Liver (tissue), 9 donors: Measurements from ENCODE around the gene ST3GAL4. TPM values are rescaled to one million over a fixed set of nuclear protein-coding genes. Genes with fewer than 3 reads are reported as not detected.

ENCODE experiments used
- DNase-seq: peaks from one replicate; pipeline ENCODE4 v3.0.0-alpha.2; 2017; ENCODE audit warnings: low spot score
- H3K27ac ChIP-seq, 2 donors: one replicate each; pipeline ENCODE4 v1.7.0; 2013; ENCODE audit warnings: inconsistent platforms in 2 of 2, low read length in 2 of 2, control low read depth in 1 of 2, low read depth in 1 of 2, mild to moderate bottlenecking in 1 of 2
- H3K27me3 ChIP-seq, 4 donors: one replicate each; pipeline versions ENCODE4 v1.6.1 to v1.7.0; 2013; ENCODE audit warnings: low read length in 3 of 4, inconsistent platforms in 1 of 4, mild to moderate bottlenecking in 1 of 4, moderate library complexity in 1 of 4; ENCODE audit not compliant: control insufficient read depth in 4 of 4, insufficient read depth in 4 of 4
- H3K36me3 ChIP-seq, 4 donors: one replicate each; pipeline versions ENCODE4 v1.6.1 to v1.7.0; 2013; ENCODE audit warnings: low read length in 3 of 4, mild to moderate bottlenecking in 3 of 4, low read depth in 1 of 4, moderate library complexity in 1 of 4; ENCODE audit not compliant: control insufficient read depth in 4 of 4, insufficient read depth in 3 of 4
- H3K4me1 ChIP-seq, 4 donors: one replicate each; pipeline versions ENCODE4 v1.6.1 to v1.7.0; 2013; ENCODE audit warnings: low read length in 3 of 4, mild to moderate bottlenecking in 3 of 4, moderate library complexity in 1 of 4; ENCODE audit not compliant: control insufficient read depth in 4 of 4, insufficient read depth in 4 of 4
- H3K4me3 ChIP-seq, 3 donors: one replicate each; pipeline versions ENCODE4 v1.6.1 to v1.7.0; 2013; ENCODE audit warnings: low read length in 3 of 3, control low read depth in 1 of 3, low read depth in 1 of 3, mild to moderate bottlenecking in 1 of 3
- H3K9ac ChIP-seq, 2 donors: one replicate each; pipeline ENCODE4 v1.7.0; 2013; ENCODE audit warnings: low read length in 2 of 2, mild to moderate bottlenecking in 2 of 2, moderate library complexity in 2 of 2, control low read depth in 1 of 2, low read depth in 1 of 2
- H3K9me3 ChIP-seq, 4 donors: one replicate each; pipeline versions ENCODE4 v1.6.1 to v1.7.0; 2013; ENCODE audit warnings: low read length in 3 of 4; ENCODE audit not compliant: control insufficient read depth in 4 of 4
- CTCF ChIP-seq: fragments of 150-350 bp; IDR thresholded peaks from 2 replicates; pipeline ENCODE4 v1.5.1; 2017; ENCODE audit warnings: improper control_type of control experiment, low read depth, low read length; ENCODE audit not compliant: missing input control
- EGR1 ChIP-seq, 2 donors: IDR thresholded peaks; 2 replicates each; pipeline ENCODE4 v1.6.1; 2016 to 2018; ENCODE audit warnings: antibody characterized with exemption in 2 of 2, low read depth in 2 of 2
- FOXA1 ChIP-seq: IDR thresholded peaks from 2 replicates; pipeline ENCODE4 v1.6.1; 2016; ENCODE audit warnings: antibody characterized with exemption
- FOXA2 ChIP-seq: IDR thresholded peaks from 2 replicates; pipeline ENCODE4 v1.6.1; 2016; ENCODE audit warnings: antibody characterized with exemption
- MAX ChIP-seq: IDR thresholded peaks from 2 replicates; pipeline ENCODE4 v1.6.1; 2016; ENCODE audit warnings: antibody characterized with exemption
- NR2F2 ChIP-seq: IDR thresholded peaks from 2 replicates; pipeline ENCODE4 v1.6.1; 2016; ENCODE audit warnings: antibody characterized with exemption
- RAD21 ChIP-seq, 2 donors: IDR thresholded peaks; 2 replicates each; pipeline ENCODE4 v1.6.1; 2016; ENCODE audit warnings: antibody characterized with exemption in 2 of 2, mild to moderate bottlenecking in 2 of 2
- RXRA ChIP-seq, 2 donors: IDR thresholded peaks; 2 replicates each; pipeline ENCODE4 v1.6.1; 2017 to 2018; ENCODE audit warnings: antibody characterized with exemption in 2 of 2, mild to moderate bottlenecking in 1 of 2
- SP1 ChIP-seq: IDR thresholded peaks from 2 replicates; pipeline ENCODE4 v1.6.1; 2018; ENCODE audit warnings: antibody characterized with exemption, mild to moderate bottlenecking
- TAF1 ChIP-seq: conservative IDR thresholded peaks from 2 replicates; pipeline ENCODE4 v1.6.1; 2016; ENCODE audit warnings: antibody characterized with exemption, mild to moderate bottlenecking
- ZBTB33 ChIP-seq: IDR thresholded peaks from 2 replicates; pipeline ENCODE4 v1.6.1; 2016; ENCODE audit warnings: antibody characterized with exemption
- WGBS: extraction: QIAGEN DNeasy Blood & Tissue Kit; methylation state at CpG from one replicate; pipeline ENCODE4 v1.1.7; 2013; 5-methylcytosine and 5-hydroxymethylcytosine counted together
- polyA plus RNA-seq, 2 donors: library from polyadenylated mRNA; stranded (reverse) in 1 of 2; unstranded in 1 of 2; fragments of 200-250 nt in 1 of 2; fragments of >200 nt in 1 of 2; fragmentation: Nextera tagmentation in 1 of 2; extraction: Ambion mirVana in 1 of 2; gene quantifications; one replicate each; pipeline versions ENCODE4 v1.2.1 to v1.2.3, GENCODE V29; 2013 to 2015
- total RNA-seq, 2 donors: library from RNA; depleted of rRNA; stranded (reverse); fragments of >200 nt; gene quantifications; one replicate each; pipeline ENCODE4 v1.2.3, GENCODE V29; 2014
- donor health status: healthy.
- donor health status: healthy.
- donor health status: healthy.
- donor health status: healthy.
- donor health status: healthy.

The ST3GAL4 gene
- total and polyA plus RNA-seq, 4 donors: 4.5 to 18.4 (median 10.6) TPM

- no peak for TF ChIP-seq RXRA (IDR thresholded peaks at IDR 0.05)
- TF ChIP-seq FOXA1: no peak
- no peak for TF ChIP-seq EGR1 (IDR thresholded peaks at IDR 0.05; ENCODE audit: low read depth in 2 of 2)
- no peak for TF ChIP-seq MAX
- peak; percentile 13 for TF ChIP-seq SP1
- TF ChIP-seq TAF1: no peak
- TF ChIP-seq RAD21 (IDR thresholded peaks at IDR 0.05): no peak
- TF ChIP-seq FOXA2: no peak
- peak overlapping the region; percentile 19 to 51 for H3K27ac ChIP-seq
Measured at GRCh38 chr11:126431401-126432064, 76.0 kb downstream of the ST3GAL4 start.

GRCh38 chr11:126432065-126432461 lies 76.6 kb downstream of the ST3GAL4 start:
- no peak for DNase-seq
- TF ChIP-seq NR2F2 (no peak), MAX (no peak), CTCF (no peak), SP1 (no peak)
- WGBS: 81% methylated on average over 3 of the region's 3 CpGs
- H3K27me3 ChIP-seq: no peaks in the 10 kb centered on the region
- no peaks in the 10 kb centered on the region for H3K9me3 ChIP-seq
- peaks cover 0 to 3% (median 2%) of the 10 kb centered on the region in 4 donors for H3K4me1 ChIP-seq
- H3K9ac ChIP-seq: no peak overlapping the region
- H3K4me3 ChIP-seq: no peak overlapping the region
- peak overlapping the region in 1 of 2 donors; percentile 51 for H3K27ac ChIP-seq
- H3K36me3 ChIP-seq: no peaks in the 10 kb centered on the region

More at GRCh38 chr11:126431401-126432064, 76.0 kb downstream of the ST3GAL4 start:
- no peak overlapping the region for H3K4me3 ChIP-seq
- H3K27me3 ChIP-seq: no peaks in the 10 kb centered on the region
- no peaks in the 10 kb centered on the region for H3K9me3 ChIP-seq
- no peak overlapping the region for H3K9ac ChIP-seq
- no peak for DNase-seq
- H3K4me1 ChIP-seq: peaks cover 0 to 3% (median 2%) of the 10 kb centered on the region in 4 donors
- H3K36me3 ChIP-seq: no peaks in the 10 kb centered on the region
- WGBS: 86% methylated on average over 23 of the region's 23 CpGs

DNA sequence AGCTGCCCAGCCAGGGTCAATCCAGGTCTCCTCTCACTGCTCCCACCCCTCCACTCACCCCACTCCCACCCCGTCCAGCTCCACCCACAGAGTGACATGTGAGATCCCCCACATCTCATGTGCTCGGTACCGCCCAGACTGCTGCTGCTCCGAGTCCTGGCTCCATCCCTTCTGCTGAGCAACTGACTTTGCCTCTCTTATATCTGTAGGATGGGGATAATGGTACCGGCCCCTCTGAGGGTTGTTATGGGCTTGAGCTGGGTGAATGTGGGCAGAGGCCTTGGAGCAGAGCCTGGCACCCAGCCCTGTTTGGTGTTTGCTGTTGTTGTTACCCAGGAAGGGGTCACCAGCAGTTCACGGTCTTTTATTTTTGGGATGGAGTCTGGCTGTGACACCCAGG lies 77.0 kb downstream of the ST3GAL4 start:
- TF ChIP-seq RAD21 (IDR thresholded peaks at IDR 0.05): no peak
- no peak for TF ChIP-seq SP1
- TF ChIP-seq RXRA (IDR thresholded peaks at IDR 0.05): peak in 1 of 2 donors; percentile 41
- TF ChIP-seq MAX: no peak
- no peak for TF ChIP-seq ZBTB33
- H3K9me3 ChIP-seq: no peaks in the 10 kb centered on the region
- 82% methylated on average over 6 of the region's 6 CpGs for WGBS

More for the DNA sequence above, 77.0 kb downstream of the ST3GAL4 start:
- no peaks in the 10 kb centered on the region for H3K27me3 ChIP-seq
- H3K36me3 ChIP-seq: no peaks in the 10 kb centered on the region
- no peak for DNase-seq
- H3K4me1 ChIP-seq: peaks cover 0 to 3% (median 2%) of the 10 kb centered on the region in 4 donors
- peak overlapping the region in 1 of 2 donors; percentile 51 for H3K27ac ChIP-seq
- H3K9ac ChIP-seq: no peak overlapping the region
- no peak overlapping the region for H3K4me3 ChIP-seq
